ENCODE data around the gene DCTN2. TPM values are rescaled to one million over a fixed set of nuclear protein-coding genes. Genes with fewer than 3 reads are reported as not detected.

The DCTN2 gene
- total and polyA plus RNA-seq, 2 donors (not counting 3 experiments of a cell fraction or from before 2014, with no cell fraction given), result 146 to 161 TPM

DNA sequence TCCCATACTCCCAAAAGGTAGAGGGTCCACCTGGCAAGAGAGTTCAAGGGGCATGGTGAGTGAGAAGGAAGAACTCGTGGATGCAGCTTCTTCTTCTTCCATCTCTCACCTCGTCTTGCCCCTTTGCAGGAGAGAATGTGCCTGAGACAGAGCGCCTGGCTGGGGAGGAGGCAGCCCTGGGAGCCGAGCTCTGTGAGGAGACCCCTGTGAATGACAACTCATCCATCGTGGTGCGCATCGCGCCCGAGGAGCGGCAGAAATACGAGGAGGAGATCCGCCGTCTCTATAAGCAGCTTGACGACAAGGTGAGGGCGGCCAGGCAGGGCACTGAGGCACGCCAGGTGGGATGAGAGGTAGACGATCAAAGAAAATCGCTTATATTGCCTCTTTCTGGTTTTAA is 22.9 kb upstream of the DCTN2 start:
- no peak overlapping the region for H3K27ac ChIP-seq (ENCODE audit: insufficient read depth, low read depth, low read length)
- no peaks in the 10 kb centered on the region for H3K4me1 ChIP-seq (ENCODE audit: control insufficient read depth, extremely low read depth, insufficient read depth, low read length)
- ChIA-PET POLR2A (no interaction called here), CTCF (no interaction called here)
- no peak overlapping the region for H2AFZ ChIP-seq (ENCODE audit: low read depth, low read length)
- H3K9me3 ChIP-seq (replicated peaks; ENCODE audit: control insufficient read depth, insufficient read depth, low read length), result no peaks in the 10 kb centered on the region
- H3K27me3 ChIP-seq (ENCODE audit: control insufficient read depth in 2 of 2, insufficient read depth in 2 of 2, low read length in 2 of 2), result no peaks in the 10 kb centered on the region
- H3K79me2 ChIP-seq (ENCODE audit: control insufficient read depth, insufficient read depth, low read length), result no peaks in the 10 kb centered on the region
- H3K36me3 ChIP-seq (ENCODE audit: control insufficient read depth in 2 of 2, extremely low read depth in 1 of 2, insufficient read depth in 2 of 2, low read length in 2 of 2), result no peaks in the 10 kb centered on the region
- intact Hi-C loops (cut with micrococcal nuclease), result no loop called here
- no peak for DNase-seq (ENCODE audit: low read depth, low spot score)
- FAIRE-seq, result no peak
- H4K20me1 ChIP-seq (replicated peaks; ENCODE audit: control insufficient read depth, extremely low read depth, insufficient read depth, low read length), result no peaks in the 10 kb centered on the region
- BruUV-seq (replicated peaks), result no TSS peak
- no peak overlapping the region for H3K4me2 ChIP-seq (ENCODE audit: insufficient read depth, low read length)
- no peak overlapping the region for H3K4me3 ChIP-seq (replicated peaks in 1 of 3; ENCODE audit: insufficient read depth in 1 of 3, low read depth in 1 of 3, low read length in 3 of 3)
- dilution Hi-C loops (cut with MboI; ENCODE audit: extremely low pct_ligation_motif_present, low sequenced_read_pairs), result no loop called here
- no peaks in the 10 kb centered on the region for H3K9me1 ChIP-seq (replicated peaks; ENCODE audit: control insufficient read depth, extremely low read depth, insufficient read depth, low read length)
- H3K9ac ChIP-seq (replicated peaks; ENCODE audit: extremely low read depth, insufficient read depth, low read length), result no peak overlapping the region
- TF ChIP-seq MYC (IDR thresholded peaks at IDR 0.05; ENCODE audit: low read depth, low read length) (no peak), FOS (IDR thresholded peaks at IDR 0.05; ENCODE audit: borderline replicate concordance, insufficient read depth, low read length) (no peak), EZH2 (IDR thresholded peaks at IDR 0.05; ENCODE audit: borderline replicate concordance, low read depth, low read length, severe bottlenecking) (no peak), POLR2AphosphoS5 (IDR thresholded peaks at IDR 0.05; ENCODE audit: insufficient read depth, low read depth, low read length) (no peak), GATA2 (IDR thresholded peaks at IDR 0.05; ENCODE audit: insufficient read depth, insufficient read length, low read depth, low read length) (no peak), JUN (IDR thresholded peaks at IDR 0.05; ENCODE audit: borderline replicate concordance, insufficient read depth, insufficient read length, low read depth) (no peak), POLR2A (IDR thresholded peaks at IDR 0.05; ENCODE audit: low read depth, low read length) (no peak)
- TF ChIP-seq, protein P1, sequence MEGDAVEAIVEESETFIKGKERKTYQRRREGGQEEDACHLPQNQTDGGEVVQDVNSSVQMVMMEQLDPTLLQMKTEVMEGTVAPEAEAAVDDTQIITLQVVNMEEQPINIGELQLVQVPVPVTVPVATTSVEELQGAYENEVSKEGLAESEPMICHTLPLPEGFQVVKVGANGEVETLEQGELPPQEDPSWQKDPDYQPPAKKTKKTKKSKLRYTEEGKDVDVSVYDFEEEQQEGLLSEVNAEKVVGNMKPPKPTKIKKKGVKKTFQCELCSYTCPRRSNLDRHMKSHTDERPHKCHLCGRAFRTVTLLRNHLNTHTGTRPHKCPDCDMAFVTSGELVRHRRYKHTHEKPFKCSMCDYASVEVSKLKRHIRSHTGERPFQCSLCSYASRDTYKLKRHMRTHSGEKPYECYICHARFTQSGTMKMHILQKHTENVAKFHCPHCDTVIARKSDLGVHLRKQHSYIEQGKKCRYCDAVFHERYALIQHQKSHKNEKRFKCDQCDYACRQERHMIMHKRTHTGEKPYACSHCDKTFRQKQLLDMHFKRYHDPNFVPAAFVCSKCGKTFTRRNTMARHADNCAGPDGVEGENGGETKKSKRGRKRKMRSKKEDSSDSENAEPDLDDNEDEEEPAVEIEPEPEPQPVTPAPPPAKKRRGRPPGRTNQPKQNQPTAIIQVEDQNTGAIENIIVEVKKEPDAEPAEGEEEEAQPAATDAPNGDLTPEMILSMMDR (IDR thresholded peaks at IDR 0.05; ENCODE audit: extremely low read depth in 1 of 2, insufficient read depth in 1 of 2, low read depth in 1 of 2, low read length in 2 of 2), result no peak
- TF ChIP-seq, protein P2, sequence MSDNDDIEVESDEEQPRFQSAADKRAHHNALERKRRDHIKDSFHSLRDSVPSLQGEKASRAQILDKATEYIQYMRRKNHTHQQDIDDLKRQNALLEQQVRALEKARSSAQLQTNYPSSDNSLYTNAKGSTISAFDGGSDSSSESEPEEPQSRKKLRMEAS (IDR thresholded peaks at IDR 0.05; ENCODE audit: insufficient read depth, insufficient read length), result no peak

Data from endothelial cell of umbilical vein (primary cell).